Activated CD4-positive, alpha-beta T cell treated with anti-CD3 and anti-CD28 coated beads for 48 hours (primary cell): ENCODE measurements around the gene NTM.

Source experiments
- DNase-seq: peaks from one replicate; pipeline ENCODE4 v3.0.0-alpha.2; 2020

The NTM gene

DNA sequence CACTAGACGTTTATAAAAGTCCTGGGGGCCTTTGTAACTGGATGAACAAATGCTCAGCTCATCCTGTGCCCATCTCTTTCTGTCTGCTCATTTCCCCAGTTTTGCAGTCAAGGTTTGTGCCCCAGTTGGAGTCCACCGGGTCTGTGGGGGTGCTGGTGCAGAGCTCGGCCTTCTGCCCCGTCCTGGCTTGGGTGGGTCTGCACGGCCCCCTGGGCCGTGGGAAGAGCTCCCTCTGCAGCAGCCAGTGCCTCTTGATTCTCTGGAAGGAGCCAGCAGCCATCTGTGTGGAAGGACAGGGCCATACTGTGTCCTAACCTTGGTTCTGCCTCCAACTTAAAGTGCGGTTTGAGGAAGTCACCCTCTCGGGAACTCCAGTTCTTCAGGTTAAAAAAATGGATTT, 140.2 kb downstream of the NTM start:
- DNase-seq = no peak

- peak; percentile 13 for DNase-seq
Observed at GRCh38 chr11:131511794-131512193, 141.4 kb downstream of the NTM start.

- DNase-seq = no peak
Observed at GRCh38 chr11:131512228-131512627, 141.8 kb downstream of the NTM start.

GRCh38 chr11:131514062-131514461, 143.6 kb downstream of the NTM start:
- DNase-seq = no peak

GRCh38 chr11:131518305-131518838, 148.0 kb downstream of the NTM start:
- DNase-seq = no peak

DNA sequence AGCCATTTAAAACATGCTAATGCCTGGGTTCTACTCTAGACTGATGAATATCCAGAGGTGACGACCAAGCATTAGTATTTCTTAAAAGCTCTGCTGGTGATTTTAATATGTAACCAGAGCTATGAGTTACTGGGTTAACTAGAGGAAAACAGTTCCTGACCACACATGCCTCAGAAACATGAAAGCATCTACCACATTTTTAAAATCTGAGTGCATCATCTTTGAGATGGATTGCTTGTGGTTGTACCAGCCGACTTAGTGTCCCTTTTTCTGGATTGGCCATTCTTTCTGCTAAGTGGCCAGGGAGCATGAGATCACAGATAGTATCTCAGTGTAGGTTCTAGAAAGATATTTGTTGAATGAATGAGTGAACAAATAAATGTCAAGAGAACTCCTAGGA, 152.4 kb downstream of the NTM start:
- no peak for DNase-seq

GRCh38 chr11:131530407-131530806, 160.0 kb downstream of the NTM start:
- no peak for DNase-seq

- no peak for DNase-seq
Observed at GRCh38 chr11:131533149-131533548, 162.7 kb downstream of the NTM start.

GRCh38 chr11:131533998-131534397, 163.6 kb downstream of the NTM start:
- no peak for DNase-seq

GRCh38 chr11:131534611-131535010, 164.2 kb downstream of the NTM start:
- no peak for DNase-seq

GRCh38 chr11:131536159-131536558, 165.7 kb downstream of the NTM start:
- no peak for DNase-seq

DNA sequence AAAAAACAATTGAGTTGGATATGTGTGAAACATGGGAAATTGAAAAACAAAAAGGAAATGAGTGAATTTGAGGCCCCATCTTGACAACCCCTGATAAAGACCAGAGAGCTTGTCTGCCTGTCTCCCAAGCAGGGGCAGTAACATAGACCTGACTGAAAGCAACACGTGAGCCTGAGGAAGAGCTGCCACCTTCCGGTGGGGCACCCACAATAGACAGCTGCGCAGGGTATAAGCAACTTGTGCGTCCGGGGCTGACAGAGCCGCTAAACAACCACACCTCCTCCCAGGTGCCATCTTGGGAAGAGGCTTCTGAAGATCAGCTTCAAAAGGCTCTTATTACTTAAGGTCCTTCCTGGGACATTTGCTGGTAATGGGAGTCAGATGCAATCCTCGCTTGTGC, 166.8 kb downstream of the NTM start:
- no peak for DNase-seq

- DNase-seq = no peak
Observed at GRCh38 chr11:131537748-131538147, 167.3 kb downstream of the NTM start.

GRCh38 chr11:131538322-131538721, 167.9 kb downstream of the NTM start:
- DNase-seq = no peak

GRCh38 chr11:131540676-131541075, 170.3 kb downstream of the NTM start:
- no peak for DNase-seq

DNA sequence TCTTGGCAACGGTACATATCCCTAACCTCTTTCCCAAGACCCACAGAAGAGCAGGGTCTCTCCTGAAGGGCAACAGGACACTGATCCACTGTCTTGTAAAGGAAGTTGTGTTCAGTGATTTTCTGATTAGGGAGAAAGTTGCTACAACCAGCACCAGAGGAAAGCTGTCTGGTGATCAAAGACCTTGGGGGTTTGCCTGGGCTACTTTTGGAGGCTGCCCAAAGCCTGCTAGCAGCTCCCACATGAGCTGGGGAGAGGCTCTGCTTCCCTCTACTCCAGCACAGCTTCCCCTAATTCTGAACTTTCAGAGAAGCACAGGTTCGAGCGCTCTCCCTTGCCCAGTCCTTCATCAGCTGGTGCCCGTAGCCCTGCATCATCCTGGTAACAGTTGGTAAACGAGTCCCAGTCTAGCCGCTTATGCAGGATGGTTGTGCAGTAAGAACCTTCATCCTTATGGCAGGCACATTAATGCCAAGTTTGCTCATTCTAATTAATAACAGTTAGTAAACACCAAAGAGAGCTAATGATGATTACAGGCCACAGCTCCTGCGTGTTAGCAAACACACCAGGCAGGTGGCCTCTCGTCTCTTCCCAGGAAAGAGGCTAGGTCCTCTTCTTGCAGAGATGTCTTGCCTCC, 173.1 kb downstream of the NTM start:
- no peak for DNase-seq

- DNase-seq = no peak
Observed at GRCh38 chr11:131544591-131544990, 174.2 kb downstream of the NTM start.

GRCh38 chr11:131546218-131546895, 175.9 kb downstream of the NTM start:
- DNase-seq = no peak

DNA sequence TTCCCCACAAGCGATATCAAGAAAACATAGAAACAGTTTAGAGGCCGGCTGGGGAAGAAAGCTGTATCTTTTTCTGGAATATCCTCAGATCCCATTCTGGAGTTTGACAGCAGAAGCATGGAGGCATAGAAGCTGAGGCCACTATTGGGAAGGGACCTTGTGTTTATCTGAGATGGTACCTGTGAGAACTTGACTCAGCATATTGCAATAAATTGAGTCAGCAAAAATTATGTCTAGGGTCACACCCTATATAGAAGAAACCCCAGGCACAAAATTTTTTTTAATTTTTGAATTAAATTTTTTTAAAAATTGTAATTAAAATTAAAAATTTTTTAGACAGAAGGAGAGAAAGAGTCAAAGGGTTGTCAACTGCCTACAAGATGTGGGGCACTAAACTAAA, 178.7 kb downstream of the NTM start:
- DNase-seq = no peak

DNA sequence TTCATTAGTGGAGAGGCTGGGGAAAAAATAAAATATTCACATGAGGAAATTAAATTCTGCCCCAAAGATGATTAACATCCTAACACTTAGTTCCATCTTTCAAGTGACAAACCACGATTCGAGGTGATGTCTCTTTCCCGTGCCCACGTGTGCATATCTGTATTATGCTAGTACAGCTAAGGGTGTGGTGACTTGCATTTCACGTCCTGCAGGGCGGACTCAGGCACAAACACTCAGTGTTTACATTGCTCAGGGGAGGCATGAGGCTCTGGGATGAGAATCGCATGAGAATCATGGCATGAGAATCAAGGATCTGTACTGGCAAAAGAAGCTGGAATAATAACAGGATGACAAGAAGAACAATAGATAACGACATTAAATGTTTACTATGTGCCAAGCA, 179.4 kb downstream of the NTM start:
- no peak for DNase-seq

DNA sequence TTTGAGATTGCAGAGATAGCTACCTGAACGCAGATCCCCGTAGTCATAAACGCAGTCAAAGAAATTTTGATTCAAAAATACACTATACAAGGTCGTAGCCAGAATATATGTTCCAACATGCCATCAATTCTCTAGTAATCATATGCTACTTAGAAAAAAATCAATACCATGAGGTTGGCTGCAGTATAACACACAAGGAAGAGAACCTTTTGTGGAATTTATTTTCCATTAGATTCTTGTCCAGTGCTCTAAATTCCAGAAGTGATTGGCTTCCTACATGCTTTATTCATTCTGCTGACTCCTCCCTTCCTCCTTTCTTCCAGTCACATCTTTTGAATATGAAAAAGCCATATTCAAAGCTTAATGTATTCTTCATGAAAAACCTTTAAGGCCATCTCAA, 189.9 kb downstream of the NTM start:
- DNase-seq = no peak

DNA sequence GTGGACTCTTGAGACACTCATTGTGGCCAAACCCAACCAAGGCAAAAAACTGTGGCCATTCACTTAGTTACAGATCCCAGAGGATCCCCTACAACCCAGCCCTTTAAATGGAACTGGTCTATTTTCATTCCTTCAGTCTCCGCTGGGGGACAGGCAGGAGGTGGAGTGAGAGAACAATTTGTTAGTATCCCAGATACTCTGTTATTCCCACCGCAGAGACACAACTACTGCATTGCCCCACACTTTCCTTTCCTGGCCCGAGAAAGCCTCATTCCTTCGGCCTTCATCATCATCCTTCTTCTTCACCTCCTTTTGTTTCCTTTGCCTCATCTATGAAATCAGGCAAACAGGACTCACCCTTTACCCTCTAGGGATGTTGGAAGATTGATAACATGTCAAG, 191.1 kb downstream of the NTM start:
- no peak for DNase-seq

GRCh38 chr11:131561972-131562371, 191.6 kb downstream of the NTM start:
- DNase-seq = no peak

DNA sequence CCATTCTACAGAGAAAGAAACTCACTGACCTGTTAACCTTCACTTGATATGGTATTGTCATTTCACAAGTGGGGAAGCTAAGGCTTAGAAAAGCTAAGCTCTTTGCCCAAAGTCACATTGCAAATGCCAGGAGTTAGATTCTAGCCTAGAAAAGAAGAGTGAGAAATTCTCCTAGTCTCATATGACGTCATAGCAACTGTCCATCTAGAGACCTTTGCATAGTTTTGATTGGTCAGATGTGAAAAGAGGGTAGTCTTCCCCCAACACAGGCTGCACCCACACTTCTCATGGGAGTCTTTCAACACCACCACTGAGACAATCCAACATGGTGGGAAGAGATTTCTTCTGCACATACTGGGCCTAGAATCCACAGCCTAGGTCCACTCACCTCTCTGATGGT, 197.9 kb downstream of the NTM start:
- no peak for DNase-seq

DNA sequence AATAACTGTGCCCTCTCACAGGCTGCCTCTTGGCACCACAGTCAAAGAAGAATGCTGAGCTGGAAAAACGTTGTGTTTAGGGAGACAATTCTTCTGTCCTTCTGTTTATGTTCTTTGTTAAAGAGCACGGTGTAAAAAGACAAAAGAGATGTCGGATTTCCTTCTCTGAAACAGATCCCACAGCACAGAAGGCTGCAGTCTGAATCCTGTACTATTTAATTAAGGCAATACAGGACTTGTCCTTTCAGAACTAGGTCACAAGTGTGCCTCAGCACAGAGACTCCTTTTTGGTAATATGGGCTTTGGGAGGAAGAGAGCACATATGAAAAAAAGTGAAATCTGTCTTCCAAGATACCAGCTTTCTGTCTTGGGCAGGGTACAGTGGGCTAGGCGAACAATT, 201.2 kb downstream of the NTM start:
- no peak for DNase-seq
